Fibroblast of lung (primary cell): ENCODE results near the gene ST6GALNAC6. TPM values are rescaled to one million over a fixed set of nuclear protein-coding genes. Genes with fewer than 3 reads are reported as not detected.

Experiments used
- DNase-seq, 2 donors: peaks; one replicate each; pipeline versions ENCODE4 v3.0.0 to v3.0.0-alpha.2; 2010; ENCODE audit warnings: low read depth in 2 of 2
- H2AFZ ChIP-seq: 2 replicates; pipeline ENCODE4 v1.5.1; 2012; ENCODE audit warnings: low read length, control low read depth, inconsistent platforms
- H3K27ac ChIP-seq: 2 replicates; pipeline ENCODE4 v1.5.1; 2011; ENCODE audit warnings: low read length, control low read depth; ENCODE audit not compliant: insufficient read depth
- H3K27me3 ChIP-seq: 2 replicates; pipeline ENCODE4 v1.5.1; 2011; ENCODE audit warnings: mild to moderate bottlenecking, low read length; ENCODE audit not compliant: control insufficient read depth, insufficient read depth
- H3K36me3 ChIP-seq: 2 replicates; pipeline ENCODE4 v1.5.1; 2011; ENCODE audit warnings: low read length; ENCODE audit not compliant: control insufficient read depth, insufficient read depth
- H3K4me1 ChIP-seq: 2 replicates; pipeline ENCODE4 v1.5.1; 2011; ENCODE audit warnings: low read length; ENCODE audit not compliant: control insufficient read depth, insufficient read depth; ENCODE audit errors: extremely low read depth
- H3K4me2 ChIP-seq: 2 replicates; pipeline ENCODE4 v1.5.1; 2011; ENCODE audit warnings: low read length, control low read depth; ENCODE audit not compliant: insufficient read depth; ENCODE audit errors: extremely low read depth
- H3K4me3 ChIP-seq, 4 experiments: fragments of 200-600 bp in 1 of 4; sonication (generic) in 1 of 4; replicated peaks in 1 of 4; 2 replicates each; pipeline ENCODE4 v1.5.1; 2011 to 2016; ENCODE audit warnings: low read length in 4 of 4, low read depth in 3 of 4, mild to moderate bottlenecking in 3 of 4, control low read depth in 2 of 4, inconsistent platforms in 1 of 4, mixed read lengths in 1 of 4; ENCODE audit not compliant: insufficient read depth in 1 of 4; ENCODE audit errors: control extremely low read depth in 1 of 4
- H3K79me2 ChIP-seq: 2 replicates; pipeline ENCODE4 v1.5.1; 2012; ENCODE audit warnings: mild to moderate bottlenecking, low read length, inconsistent platforms; ENCODE audit not compliant: control insufficient read depth, insufficient read depth
- H3K9ac ChIP-seq: 2 replicates; pipeline ENCODE4 v1.5.1; 2011; ENCODE audit warnings: mild to moderate bottlenecking, low read length, control low read depth; ENCODE audit not compliant: insufficient read depth
- H3K9me3 ChIP-seq: 2 replicates; pipeline ENCODE4 v1.5.1; 2012; ENCODE audit warnings: low read depth, low read length; ENCODE audit not compliant: control insufficient read depth, insufficient read depth
- H4K20me1 ChIP-seq: 2 replicates; pipeline ENCODE4 v1.5.1; 2011; ENCODE audit warnings: low read length; ENCODE audit not compliant: control insufficient read depth, insufficient read depth; ENCODE audit errors: extremely low read depth
- CTCF ChIP-seq, 2 donors: IDR thresholded peaks in 1 of 2; conservative IDR thresholded peaks in 1 of 2; 1 replicate in 1 of 2; 2 replicates in 1 of 2; pipeline ENCODE4 v1.5.1; 2011 to 2012; ENCODE audit warnings: low read length in 2 of 2, control low read depth in 1 of 2, inconsistent platforms in 1 of 2, low read depth in 1 of 2, mild to moderate bottlenecking in 1 of 2
- EZH2 ChIP-seq: IDR thresholded peaks from 2 replicates; pipeline ENCODE4 v1.5.1; 2012; ENCODE audit warnings: low read length, control low read depth, mild to moderate bottlenecking; ENCODE audit errors: missing control alignments
- polyA plus RNA-seq, 2 donors: library from polyadenylated mRNA; depleted of rRNA in 1 of 2; stranded (reverse) in 1 of 2; unstranded in 1 of 2; fragments of >200 nt; gene quantifications; 2 replicates each; pipeline ENCODE4 v1.2.1, GENCODE V29; 2011 to 2012; ENCODE audit warnings: missing spikeins in 1 of 2
- total RNA-seq: library from RNA; depleted of rRNA; stranded (reverse); fragments of >200 nt; gene quantifications from 2 replicates; pipeline ENCODE4 v1.2.1, GENCODE V29; 2014

ST6GALNAC6 gene
- total and polyA plus RNA-seq, 2 donors (not counting 1 experiment from before 2014, with no cell fraction given), result 56.0 to 69.5 TPM

DNA sequence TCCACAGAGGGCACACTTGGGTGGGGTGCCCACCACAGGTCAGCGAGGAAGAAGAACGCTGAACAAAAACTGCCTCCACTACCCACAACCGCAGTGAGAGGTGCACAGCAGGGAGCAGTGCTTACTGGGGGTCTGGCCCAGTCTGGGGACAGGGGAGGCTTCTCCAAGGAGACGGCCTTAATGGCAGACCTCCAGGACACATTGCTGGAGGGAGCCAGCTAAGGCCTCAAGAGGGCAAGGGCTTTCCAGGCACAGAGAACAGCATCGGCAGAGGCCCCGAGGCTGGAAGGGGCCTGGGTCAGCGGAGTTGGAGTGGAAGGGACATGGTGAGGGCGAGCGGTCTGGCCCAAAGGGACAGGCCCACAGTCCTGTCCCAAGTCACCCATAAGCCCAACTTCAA, 46.5 kb upstream of the ST6GALNAC6 start:
- no peaks in the 10 kb centered on the region for H3K27me3 ChIP-seq
- H3K36me3 ChIP-seq, result peaks cover 12% of the 10 kb centered on the region
- no peaks in the 10 kb centered on the region for H4K20me1 ChIP-seq
- H3K4me1 ChIP-seq, result no peaks in the 10 kb centered on the region
- no peak overlapping the region for H3K9ac ChIP-seq
- no peak overlapping the region for H3K4me3 ChIP-seq
- H3K4me2 ChIP-seq, result no peak overlapping the region
- TF ChIP-seq CTCF (conservative IDR thresholded peaks at IDR 0.05 in 1 of 2, IDR thresholded peaks at IDR 0.05 in 1 of 2; ENCODE audit: low read depth in 1 of 2, low read length in 2 of 2) (no peak), EZH2 (no peak)
- no peaks in the 10 kb centered on the region for H3K79me2 ChIP-seq
- no peak for DNase-seq
- no peaks in the 10 kb centered on the region for H3K9me3 ChIP-seq
- no peak overlapping the region for H3K27ac ChIP-seq
- H2AFZ ChIP-seq, result no peak overlapping the region

DNA sequence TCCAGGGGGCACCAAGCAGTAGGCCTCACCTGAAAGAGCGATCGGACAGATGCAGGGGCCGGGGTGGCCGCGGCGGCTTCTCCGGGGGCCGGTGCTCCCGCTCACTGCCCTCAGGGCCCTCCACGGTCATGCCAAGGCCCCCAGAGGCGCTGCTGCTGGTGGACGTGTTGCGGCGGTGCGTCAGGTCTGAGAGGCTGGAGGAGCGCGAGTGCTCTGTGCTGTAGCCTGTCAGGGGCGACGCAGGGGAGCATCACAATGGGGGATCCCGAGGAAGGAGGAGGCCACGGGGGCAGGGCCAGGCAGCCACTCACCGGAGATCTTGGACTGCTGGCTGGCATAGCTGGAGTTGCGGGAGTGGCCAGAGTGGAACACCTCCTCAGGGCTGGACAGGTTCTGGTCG, 45.9 kb upstream of the ST6GALNAC6 start:
- no peaks in the 10 kb centered on the region for H3K27me3 ChIP-seq
- H3K79me2 ChIP-seq, result no peaks in the 10 kb centered on the region
- H2AFZ ChIP-seq, result no peak overlapping the region
- H3K9ac ChIP-seq, result no peak overlapping the region
- H3K27ac ChIP-seq, result no peak overlapping the region
- no peak overlapping the region for H3K4me2 ChIP-seq
- H3K4me3 ChIP-seq, result no peak overlapping the region
- H3K4me1 ChIP-seq, result no peaks in the 10 kb centered on the region
- H3K36me3 ChIP-seq, result peaks cover 12% of the 10 kb centered on the region
- H3K9me3 ChIP-seq, result no peaks in the 10 kb centered on the region
- TF ChIP-seq EZH2 (no peak), CTCF (conservative IDR thresholded peaks at IDR 0.05 in 1 of 2, IDR thresholded peaks at IDR 0.05 in 1 of 2; ENCODE audit: low read depth in 1 of 2, low read length in 2 of 2) (no peak)
- no peaks in the 10 kb centered on the region for H4K20me1 ChIP-seq
- DNase-seq, result no peak

- H3K27ac ChIP-seq, result no peak overlapping the region
- H4K20me1 ChIP-seq, result no peaks in the 10 kb centered on the region
- peaks cover 12% of the 10 kb centered on the region for H3K36me3 ChIP-seq
- no peaks in the 10 kb centered on the region for H3K9me3 ChIP-seq
- no peak overlapping the region for H3K4me3 ChIP-seq
- H2AFZ ChIP-seq, result no peak overlapping the region
- H3K4me2 ChIP-seq, result no peak overlapping the region
- H3K4me1 ChIP-seq, result no peaks in the 10 kb centered on the region
- DNase-seq, result no peak
- no peak overlapping the region for H3K9ac ChIP-seq
- TF ChIP-seq EZH2 (no peak), CTCF (conservative IDR thresholded peaks at IDR 0.05 in 1 of 2, IDR thresholded peaks at IDR 0.05 in 1 of 2; ENCODE audit: low read depth in 1 of 2, low read length in 2 of 2) (no peak)
- H3K27me3 ChIP-seq, result no peaks in the 10 kb centered on the region
- no peaks in the 10 kb centered on the region for H3K79me2 ChIP-seq
Observed at GRCh38 chr9:127944586-127945218, 45.3 kb upstream of the ST6GALNAC6 start.
